ENCODE results near the gene BTNL2. TPM values are rescaled to one million over a fixed set of nuclear protein-coding genes. Genes with fewer than 3 reads are reported as not detected.

Gene BTNL2
- not detected in 2 replicates for polyA plus RNA-seq (2013)

GRCh38 chr6:32406857-32407256 is at the start of gene BTNL2:
BTNL2 (minus strand) TSS chr6:32407181; CDS start chr6:32407123, 58 bp downstream.
- Histone ChIP-seq H2BK120ac (ENCODE audit: insufficient read depth, low read length, poor library complexity) (no peak within 1 kb of the TSS), H4K12ac (ENCODE audit: low read depth, low read length) (no peak within 1 kb of the TSS), H3K4me3 (ENCODE audit: low read depth, low read length) (no peak within 1 kb of the TSS), H4K8ac (ENCODE audit: low read depth, low read length) (no peak within 1 kb of the TSS), H3K18ac (ENCODE audit: low read length) (no peak within 1 kb of the TSS), H3K79me2 (ENCODE audit: control insufficient read depth, insufficient read depth, low read length, poor library complexity) (no peaks in the 10 kb centered on the region), H3K27ac (ENCODE audit: low read depth, low read length) (no peak within 1 kb of the TSS), H2BK5ac (ENCODE audit: low read depth, low read length, poor library complexity) (no peak within 1 kb of the TSS), H3K9ac (ENCODE audit: low read length) (no peak within 1 kb of the TSS), H2BK12ac (ENCODE audit: low read length) (no peak within 1 kb of the TSS), H3K23ac (ENCODE audit: low read length) (no peak within 1 kb of the TSS), H3K4me1 (ENCODE audit: control insufficient read depth in 1 of 2, insufficient read depth in 2 of 2, low read length in 2 of 2) (no peaks in the 10 kb centered on the region), H3K4ac (ENCODE audit: low read depth, low read length) (no peak within 1 kb of the TSS), H2AFZ (ENCODE audit: insufficient read depth, low read length, poor library complexity) (no peak within 1 kb of the TSS), H3K36me3 (ENCODE audit: control insufficient read depth in 1 of 2, insufficient read depth in 2 of 2, low read length in 2 of 2) (no peaks in the 10 kb centered on the region), H3K14ac (ENCODE audit: low read length) (no peak within 1 kb of the TSS), H3K9me3 (ENCODE audit: insufficient read depth, low read depth, low read length) (peaks cover 2% of the 10 kb centered on the region), H3K4me2 (ENCODE audit: low read length) (no peak within 1 kb of the TSS), H3K79me1 (ENCODE audit: low read length) (no peaks in the 10 kb centered on the region), H4K91ac (ENCODE audit: low read depth, low read length) (no peak within 1 kb of the TSS), H2AK5ac (ENCODE audit: low read length) (no peak within 1 kb of the TSS), H3K27me3 (ENCODE audit: insufficient read depth, low read length) (no peaks in the 10 kb centered on the region)
- no peak for DNase-seq
- no CpG with 5 or more reads among the region's 4 CpGs for WGBS (ENCODE audit: extremely low coverage, insufficient coverage, insufficient read length)

- no peak overlapping the region for H3K23ac ChIP-seq (ENCODE audit: low read length)
- no peak for DNase-seq
- H3K4me1 ChIP-seq (ENCODE audit: control insufficient read depth in 1 of 2, insufficient read depth in 2 of 2, low read length in 2 of 2) = no peaks in the 10 kb centered on the region
- no peak overlapping the region for H3K4me3 ChIP-seq (ENCODE audit: low read depth, low read length)
- WGBS (ENCODE audit: extremely low coverage, insufficient coverage, insufficient read length) = no CpG with 5 or more reads among the region's 3 CpGs
- no peak overlapping the region for H4K12ac ChIP-seq (ENCODE audit: low read depth, low read length)
- no peak overlapping the region for H2AFZ ChIP-seq (ENCODE audit: insufficient read depth, low read length, poor library complexity)
- H2AK5ac ChIP-seq (ENCODE audit: low read length) = no peak overlapping the region
- no peak overlapping the region for H3K4me2 ChIP-seq (ENCODE audit: low read length)
- no peak overlapping the region for H3K9ac ChIP-seq (ENCODE audit: low read length)
- H3K36me3 ChIP-seq (ENCODE audit: control insufficient read depth in 1 of 2, insufficient read depth in 2 of 2, low read length in 2 of 2) = no peaks in the 10 kb centered on the region
- no peak overlapping the region for H4K8ac ChIP-seq (ENCODE audit: low read depth, low read length)
- no peak overlapping the region for H2BK12ac ChIP-seq (ENCODE audit: low read length)
- H3K79me1 ChIP-seq (ENCODE audit: low read length) = no peaks in the 10 kb centered on the region
- H3K18ac ChIP-seq (ENCODE audit: low read length) = no peak overlapping the region
- no peak overlapping the region for H2BK5ac ChIP-seq (ENCODE audit: low read depth, low read length, poor library complexity)
- no peaks in the 10 kb centered on the region for H3K27me3 ChIP-seq (ENCODE audit: insufficient read depth, low read length)
- no peak overlapping the region for H3K4ac ChIP-seq (ENCODE audit: low read depth, low read length)
- H3K79me2 ChIP-seq (ENCODE audit: control insufficient read depth, insufficient read depth, low read length, poor library complexity) = no peaks in the 10 kb centered on the region
- no peak overlapping the region for H3K27ac ChIP-seq (ENCODE audit: low read depth, low read length)
- no peak overlapping the region for H4K91ac ChIP-seq (ENCODE audit: low read depth, low read length)
- H3K14ac ChIP-seq (ENCODE audit: low read length) = no peak overlapping the region
- no peak overlapping the region for H2BK120ac ChIP-seq (ENCODE audit: insufficient read depth, low read length, poor library complexity)
- H3K9me3 ChIP-seq (ENCODE audit: insufficient read depth, low read depth, low read length) = peaks cover 3% of the 10 kb centered on the region
Observed at GRCh38 chr6:32449088-32449736, 42.2 kb upstream of the BTNL2 start.

DNA sequence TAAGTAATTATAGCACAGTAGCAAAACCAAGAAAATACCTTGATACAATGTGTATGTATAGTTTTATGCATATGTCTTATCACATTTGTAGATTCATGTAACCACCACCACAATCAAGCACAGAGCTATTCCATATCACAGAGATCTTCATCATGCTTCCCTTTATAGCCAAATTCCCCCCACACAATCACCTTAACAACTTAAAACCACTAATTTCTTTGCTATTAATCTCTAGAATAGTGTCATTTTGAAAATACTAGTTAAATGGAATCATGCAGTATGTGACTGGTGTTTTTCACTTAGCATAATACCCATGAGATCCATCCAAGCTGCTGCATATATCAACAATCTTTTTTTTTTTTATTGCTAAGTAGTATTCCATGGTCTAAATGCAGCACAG is 41.0 kb upstream of the BTNL2 start:
- no peak overlapping the region for H2BK12ac ChIP-seq (ENCODE audit: low read length)
- H3K4ac ChIP-seq (ENCODE audit: low read depth, low read length) = no peak overlapping the region
- no peak overlapping the region for H3K4me3 ChIP-seq (ENCODE audit: low read depth, low read length)
- H4K8ac ChIP-seq (ENCODE audit: low read depth, low read length) = no peak overlapping the region
- no peak overlapping the region for H2AK5ac ChIP-seq (ENCODE audit: low read length)
- DNase-seq = no peak
- H2BK5ac ChIP-seq (ENCODE audit: low read depth, low read length, poor library complexity) = no peak overlapping the region
- H3K14ac ChIP-seq (ENCODE audit: low read length) = no peak overlapping the region
- H3K27me3 ChIP-seq (ENCODE audit: insufficient read depth, low read length) = no peaks in the 10 kb centered on the region
- H3K27ac ChIP-seq (ENCODE audit: low read depth, low read length) = no peak overlapping the region
- H3K36me3 ChIP-seq (ENCODE audit: control insufficient read depth in 1 of 2, insufficient read depth in 2 of 2, low read length in 2 of 2) = no peaks in the 10 kb centered on the region
- no peaks in the 10 kb centered on the region for H3K79me2 ChIP-seq (ENCODE audit: control insufficient read depth, insufficient read depth, low read length, poor library complexity)
- H3K4me2 ChIP-seq (ENCODE audit: low read length) = no peak overlapping the region
- no peak overlapping the region for H4K12ac ChIP-seq (ENCODE audit: low read depth, low read length)
- no peak overlapping the region for H2AFZ ChIP-seq (ENCODE audit: insufficient read depth, low read length, poor library complexity)
- H3K9me3 ChIP-seq (ENCODE audit: insufficient read depth, low read depth, low read length) = no peaks in the 10 kb centered on the region
- H3K4me1 ChIP-seq (ENCODE audit: control insufficient read depth in 1 of 2, insufficient read depth in 2 of 2, low read length in 2 of 2) = no peaks in the 10 kb centered on the region
- H3K79me1 ChIP-seq (ENCODE audit: low read length) = no peaks in the 10 kb centered on the region
- H3K23ac ChIP-seq (ENCODE audit: low read length) = no peak overlapping the region
- H3K18ac ChIP-seq (ENCODE audit: low read length) = no peak overlapping the region
- H2BK120ac ChIP-seq (ENCODE audit: insufficient read depth, low read length, poor library complexity) = no peak overlapping the region
- H4K91ac ChIP-seq (ENCODE audit: low read depth, low read length) = no peak overlapping the region
- no peak overlapping the region for H3K9ac ChIP-seq (ENCODE audit: low read length)

- Histone ChIP-seq H3K27me3 (ENCODE audit: insufficient read depth, low read length) (no peaks in the 10 kb centered on the region), H3K23ac (ENCODE audit: low read length) (no peak overlapping the region), H3K36me3 (ENCODE audit: control insufficient read depth in 1 of 2, insufficient read depth in 2 of 2, low read length in 2 of 2) (no peaks in the 10 kb centered on the region), H3K9ac (ENCODE audit: low read length) (no peak overlapping the region), H3K79me2 (ENCODE audit: control insufficient read depth, insufficient read depth, low read length, poor library complexity) (no peaks in the 10 kb centered on the region), H2AFZ (ENCODE audit: insufficient read depth, low read length, poor library complexity) (no peak overlapping the region), H3K79me1 (ENCODE audit: low read length) (no peaks in the 10 kb centered on the region), H3K4me1 (ENCODE audit: control insufficient read depth in 1 of 2, insufficient read depth in 2 of 2, low read length in 2 of 2) (no peaks in the 10 kb centered on the region), H4K8ac (ENCODE audit: low read depth, low read length) (no peak overlapping the region), H3K4me3 (ENCODE audit: low read depth, low read length) (no peak overlapping the region), H2AK5ac (ENCODE audit: low read length) (no peak overlapping the region), H2BK120ac (ENCODE audit: insufficient read depth, low read length, poor library complexity) (no peak overlapping the region), H3K4me2 (ENCODE audit: low read length) (no peak overlapping the region), H2BK5ac (ENCODE audit: low read depth, low read length, poor library complexity) (no peak overlapping the region), H3K18ac (ENCODE audit: low read length) (no peak overlapping the region), H3K14ac (ENCODE audit: low read length) (no peak overlapping the region), H3K4ac (ENCODE audit: low read depth, low read length) (no peak overlapping the region), H4K91ac (ENCODE audit: low read depth, low read length) (no peak overlapping the region), H4K12ac (ENCODE audit: low read depth, low read length) (no peak overlapping the region), H3K27ac (ENCODE audit: low read depth, low read length) (no peak overlapping the region), H3K9me3 (ENCODE audit: insufficient read depth, low read depth, low read length) (no peaks in the 10 kb centered on the region), H2BK12ac (ENCODE audit: low read length) (no peak overlapping the region)
- WGBS (ENCODE audit: extremely low coverage, insufficient coverage, insufficient read length) = no CpG with 5 or more reads among the region's 3 CpGs
- no peak for DNase-seq
Observed at GRCh38 chr6:32445321-32445854, 38.4 kb upstream of the BTNL2 start.

All from trophoblast cell (in vitro differentiated cells and primary cell).